ENCODE results near the gene PISD.
A peak's percentile ranks its signal among the peaks of the same experiment; 100 is the strongest.
"Not testable (repeated sequence)": the region's sequence is repeated elsewhere in the genome, so short reads cannot be mapped to it uniquely, and the experiment has no call there.

Gene PISD

GRCh38 chr22:31661851-31662667 lies at the start of gene PISD:
Gene PISD, minus strand, starts transcription at chr22:31662215. Its CDS starts 7 bp downstream, at chr22:31662208.
- peak; percentile 88 for DNase-seq

GRCh38 chr22:31711226-31711625 lies 49.2 kb upstream of the PISD start:
- not testable (repeated sequence) for DNase-seq

DNA sequence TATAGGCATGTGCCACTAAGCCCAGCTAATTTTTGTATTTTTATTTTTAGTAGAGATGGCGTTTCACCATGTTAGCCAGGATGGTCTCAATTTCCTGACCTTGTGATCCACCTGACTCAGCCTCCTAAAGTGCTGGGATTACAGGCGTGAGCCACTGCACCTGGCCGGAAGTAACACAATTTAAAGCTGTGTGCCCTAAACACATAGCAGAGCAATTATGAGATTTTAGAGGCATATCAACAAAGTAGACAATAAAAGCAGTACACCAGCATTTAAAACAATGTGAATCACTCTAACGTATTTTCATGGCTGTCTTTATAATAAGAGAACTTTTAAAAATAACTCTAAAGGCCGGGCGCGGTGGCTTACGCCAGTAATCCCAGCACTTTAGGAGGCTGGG lies 45.5 kb upstream of the PISD start:
- no peak for DNase-seq

DNA sequence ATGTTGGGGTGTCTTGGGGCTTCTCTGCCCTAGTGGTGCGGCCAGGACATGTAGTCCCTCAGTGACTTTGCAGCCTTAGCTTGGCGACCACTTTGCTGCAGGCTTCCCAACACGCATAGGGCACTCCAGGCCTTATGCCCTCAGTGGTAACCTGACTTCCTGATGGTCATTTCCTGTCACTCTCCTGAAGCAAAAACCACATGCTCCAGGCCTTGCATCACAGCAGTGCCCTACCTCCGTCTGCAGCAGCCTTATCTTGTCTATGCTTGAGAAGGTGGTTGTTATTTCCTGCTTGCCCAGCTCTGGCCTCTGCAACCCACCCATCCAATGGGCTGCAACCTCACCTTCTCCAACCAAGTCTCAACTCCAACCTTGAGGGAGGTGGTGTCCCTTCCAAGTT lies 33.4 kb upstream of the PISD start:
- DNase-seq, result no peak

- not testable (repeated sequence) for DNase-seq
Observed at GRCh38 chr22:31694046-31694445, 32.0 kb upstream of the PISD start.

DNA sequence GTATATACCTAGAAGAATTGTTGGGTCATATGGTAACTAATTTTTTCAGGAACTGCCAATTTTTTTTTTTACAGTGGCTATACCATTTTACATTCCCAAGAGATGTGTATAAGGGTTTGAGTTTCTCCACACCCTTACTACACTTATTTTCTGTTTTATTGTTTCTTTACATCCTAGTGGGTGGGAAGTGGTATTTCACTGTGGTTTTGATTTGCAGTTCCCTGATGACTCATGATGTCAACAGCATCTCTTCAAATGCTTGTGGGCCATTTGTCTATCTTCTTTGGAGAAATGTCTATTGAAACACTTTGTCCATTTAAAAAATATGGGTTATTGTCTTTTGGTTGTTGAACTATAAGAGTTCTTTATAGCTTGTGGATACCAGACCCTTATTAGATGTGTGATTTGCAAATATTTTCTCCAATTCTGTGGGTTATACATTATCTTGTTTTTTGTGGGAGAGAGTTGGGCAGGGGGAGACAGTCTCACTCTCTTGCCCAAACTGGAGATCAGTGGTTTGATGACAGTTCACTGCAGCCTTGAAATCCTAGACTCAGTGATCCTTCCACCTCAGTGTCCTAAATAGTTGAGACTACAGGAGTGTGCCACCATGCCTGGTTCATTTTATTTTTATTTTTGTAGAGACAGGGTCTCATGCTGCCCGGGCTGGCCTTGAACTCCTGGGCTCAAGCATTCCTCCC lies 30.3 kb upstream of the PISD start:
- no peak for DNase-seq

GRCh38 chr22:31691408-31691807 lies 29.4 kb upstream of the PISD start:
- DNase-seq, result no peak

DNA sequence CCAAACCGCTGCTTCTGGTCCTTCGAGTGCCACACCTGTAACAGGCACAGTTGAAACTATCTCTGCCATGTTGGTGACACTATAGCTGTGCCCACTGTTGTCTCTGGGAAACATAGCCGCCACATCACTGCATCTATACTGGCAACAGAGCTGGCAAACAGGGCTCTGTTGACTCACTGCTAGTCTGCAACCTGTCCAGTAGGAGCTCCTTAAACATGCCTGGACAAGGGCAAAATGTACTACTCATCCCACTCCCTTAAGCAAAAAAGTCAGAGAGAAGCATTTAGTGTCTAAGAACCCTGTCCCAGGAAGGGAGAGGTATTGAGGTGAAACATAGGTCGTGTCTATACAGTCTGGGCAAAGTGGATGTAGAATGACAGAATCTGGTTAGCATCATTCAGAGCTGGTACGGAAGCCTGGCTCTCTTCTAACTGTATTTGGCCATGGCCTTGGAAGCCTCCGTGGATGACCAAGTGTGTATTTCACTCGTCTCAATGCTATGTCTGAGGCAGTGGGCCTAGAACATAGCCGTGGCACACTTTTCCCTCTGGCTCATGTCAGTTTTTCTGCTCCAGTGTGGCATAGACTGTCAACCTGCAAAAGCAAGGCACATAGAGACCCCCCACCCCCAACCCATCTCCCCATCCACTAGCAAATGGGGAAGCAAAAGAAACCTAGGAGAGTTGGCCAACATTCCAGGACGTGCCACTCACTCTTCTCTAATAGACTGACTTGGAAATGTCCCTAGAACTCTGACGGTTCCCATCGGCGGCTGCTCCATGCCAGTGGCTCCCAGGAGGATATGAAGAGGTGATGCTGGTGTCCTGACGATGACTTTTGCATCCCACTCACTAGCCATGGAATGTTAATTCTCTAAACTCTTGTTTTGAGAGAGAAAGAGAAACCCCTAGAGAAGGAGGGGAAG lies 21.4 kb upstream of the PISD start:
- no peak for DNase-seq

GRCh38 chr22:31682751-31683150 lies 20.7 kb upstream of the PISD start:
- no peak for DNase-seq

DNA sequence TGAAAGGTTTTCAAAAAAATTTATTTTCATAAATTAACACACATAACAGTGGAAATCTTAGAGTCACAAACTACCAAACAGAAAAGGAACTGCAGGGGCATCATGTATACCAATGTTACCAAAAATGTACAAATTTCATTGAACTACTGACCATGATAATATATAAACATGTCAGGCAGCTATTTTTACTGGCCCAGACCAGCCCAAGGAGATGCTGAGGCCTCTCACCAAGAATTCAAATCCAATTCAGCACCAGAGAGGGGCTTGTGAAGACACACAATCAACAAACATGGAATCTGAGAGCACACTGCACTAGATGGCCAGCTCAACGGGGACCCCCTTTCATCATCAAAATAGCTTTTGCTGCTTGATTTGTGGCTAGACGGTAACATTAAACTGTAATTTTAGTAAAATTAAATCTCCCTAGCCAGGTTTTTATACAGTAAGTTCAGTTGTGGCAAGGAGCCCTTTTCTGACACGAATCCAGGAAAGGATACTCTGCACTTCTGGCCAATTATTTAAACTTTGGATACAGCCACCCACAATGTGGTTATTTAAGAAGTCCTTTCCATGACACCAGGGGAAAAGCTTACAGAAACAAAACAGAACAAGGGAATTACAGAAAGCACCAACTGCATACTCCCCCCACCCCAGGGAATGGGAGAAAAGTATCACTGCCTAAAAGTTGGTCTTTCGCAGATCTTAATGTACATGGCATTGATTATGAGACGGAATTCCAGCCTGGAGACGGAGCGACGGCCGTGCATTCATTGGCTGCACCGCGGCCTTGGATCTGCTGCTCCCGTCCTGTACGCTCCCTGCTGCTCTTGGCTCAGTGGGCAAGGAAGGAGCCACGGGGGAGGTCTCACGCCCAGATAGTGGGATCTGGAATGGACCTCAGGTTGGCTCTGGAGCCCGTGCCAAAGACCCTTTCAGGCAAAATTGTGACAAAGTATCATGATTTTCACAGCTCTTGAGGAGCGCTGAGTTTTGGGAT lies 19.6 kb upstream of the PISD start:
- no peak for DNase-seq

DNA sequence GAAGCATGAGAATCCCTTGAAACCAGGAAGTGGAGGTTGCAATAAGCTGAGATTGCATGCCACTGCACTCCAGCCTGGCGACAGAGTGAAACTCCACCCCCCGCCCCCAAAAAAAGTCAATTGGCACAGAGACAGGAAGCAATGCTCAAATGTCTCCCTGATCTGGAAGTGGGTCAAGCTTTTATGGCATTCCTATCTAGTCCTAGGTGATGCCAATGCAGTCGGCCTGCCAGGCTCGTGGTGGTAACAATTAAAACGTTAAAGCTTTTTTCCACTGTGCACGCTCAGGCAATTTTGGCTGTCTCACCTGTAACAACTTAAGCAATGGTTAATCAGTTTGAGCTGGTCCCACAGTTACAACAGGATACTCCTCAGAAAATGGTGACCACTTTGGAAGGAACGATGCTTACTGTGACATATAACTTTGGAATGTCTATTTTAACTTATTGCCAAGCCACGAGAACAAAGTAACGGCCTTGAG lies 18.9 kb upstream of the PISD start:
- no peak for DNase-seq

- DNase-seq, result no peak
Observed at GRCh38 chr22:31678748-31679147, 16.7 kb upstream of the PISD start.

DNA sequence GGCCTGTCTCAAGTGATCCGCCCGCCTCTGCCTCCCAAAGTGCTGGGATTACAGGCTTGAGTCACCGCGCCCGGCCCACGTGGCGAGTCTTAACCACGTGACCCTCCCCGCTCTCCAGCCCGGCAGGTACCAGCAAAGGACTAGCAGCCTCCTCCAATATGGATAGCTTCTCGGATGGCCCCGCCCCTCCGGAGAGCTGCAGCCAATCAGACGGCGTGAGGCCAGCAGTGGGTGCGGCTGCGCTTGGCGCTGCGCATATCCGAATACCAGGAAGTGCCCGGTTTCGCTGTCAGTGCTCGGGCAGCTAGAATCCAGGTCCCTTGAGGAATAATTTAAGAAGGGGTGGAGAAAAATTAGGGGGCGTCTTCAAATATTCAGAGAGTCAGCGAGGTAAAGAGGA lies 14.7 kb upstream of the PISD start:
- peak; percentile 92 for DNase-seq

DNA sequence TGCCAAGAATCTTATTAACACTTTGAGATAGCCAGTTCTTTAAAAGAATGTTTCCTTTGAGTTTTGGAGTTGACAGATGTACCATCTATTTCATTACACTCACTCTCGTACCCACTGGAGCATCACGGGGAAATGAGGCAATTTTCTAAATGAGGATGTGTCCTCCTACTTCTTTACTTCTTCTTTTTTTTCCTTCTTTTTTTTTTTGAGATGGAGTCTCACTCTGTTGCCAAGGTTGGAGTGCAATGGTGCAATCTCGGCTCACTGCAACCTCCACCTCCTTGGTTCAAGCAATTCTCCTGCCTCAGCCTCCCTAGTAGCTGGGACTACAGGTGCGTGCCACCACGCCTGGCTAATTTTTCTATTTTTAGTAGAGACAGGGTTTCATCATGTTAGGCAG lies 12.2 kb upstream of the PISD start:
- DNase-seq, result not testable (repeated sequence)

- DNase-seq, result not testable (repeated sequence)
Observed at GRCh38 chr22:31668849-31669248, 6.8 kb upstream of the PISD start.

GRCh38 chr22:31662668-31663037 lies 638 bp upstream of the PISD start:
- DNase-seq, result peak; percentile 21

GRCh38 chr22:31660860-31661341 lies 1.1 kb downstream of the PISD start:
- not testable (repeated sequence) for DNase-seq

DNA sequence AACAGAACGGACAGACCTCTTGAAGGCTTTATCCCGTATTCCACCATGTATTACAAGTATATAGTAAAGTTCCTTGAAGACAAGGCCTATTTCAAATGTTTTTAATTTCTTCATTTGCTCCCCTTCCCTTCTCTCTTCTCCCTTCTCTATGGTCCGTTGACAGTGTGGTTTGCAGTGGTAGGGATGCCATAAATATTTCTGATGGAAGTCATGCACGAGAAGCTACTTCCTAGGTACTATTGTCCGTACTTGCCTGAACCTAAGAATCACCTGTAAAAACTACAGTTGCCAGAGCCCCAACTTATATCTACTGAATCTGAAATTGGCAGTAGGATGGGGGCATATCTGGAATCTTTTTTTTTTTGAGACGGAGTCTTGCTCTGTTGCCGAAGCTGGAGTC lies 2.8 kb downstream of the PISD start:
- no peak for DNase-seq

DNA sequence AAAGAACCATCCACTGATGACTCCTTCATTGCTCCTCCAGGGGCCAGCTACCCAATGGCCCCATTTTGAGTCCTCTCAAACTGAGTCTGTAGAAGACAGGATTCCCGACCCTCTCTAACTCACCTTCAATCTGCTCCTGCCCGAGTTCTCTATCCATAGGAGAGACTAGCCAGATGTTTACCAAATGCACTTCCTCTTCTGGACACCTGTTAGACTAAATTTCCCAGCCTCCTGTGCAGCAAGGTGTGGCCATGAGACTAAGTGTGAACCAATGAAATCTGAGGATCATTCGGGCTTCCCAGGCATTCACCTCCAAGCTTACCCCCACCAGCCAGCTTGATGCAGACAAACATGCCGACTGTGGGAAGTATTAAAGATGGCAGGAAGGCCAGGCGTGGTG lies 7.6 kb downstream of the PISD start:
- no peak for DNase-seq

GRCh38 chr22:31653944-31654343 lies 8.1 kb downstream of the PISD start:
- DNase-seq, result no peak

GRCh38 chr22:31652911-31653684 lies 8.9 kb downstream of the PISD start:
- no peak for DNase-seq

Measured in NCI-H2227 treated with DMSO at 0.1 percent for 48 hours (cell line).